Measurements from ENCODE around the gene CCNJL. TPM values are rescaled to one million over a fixed set of nuclear protein-coding genes. Genes with fewer than 3 reads are reported as not detected.

Gene CCNJL
- total RNA-seq, 1 donor from 2014 or later = 29.0 TPM

DNA sequence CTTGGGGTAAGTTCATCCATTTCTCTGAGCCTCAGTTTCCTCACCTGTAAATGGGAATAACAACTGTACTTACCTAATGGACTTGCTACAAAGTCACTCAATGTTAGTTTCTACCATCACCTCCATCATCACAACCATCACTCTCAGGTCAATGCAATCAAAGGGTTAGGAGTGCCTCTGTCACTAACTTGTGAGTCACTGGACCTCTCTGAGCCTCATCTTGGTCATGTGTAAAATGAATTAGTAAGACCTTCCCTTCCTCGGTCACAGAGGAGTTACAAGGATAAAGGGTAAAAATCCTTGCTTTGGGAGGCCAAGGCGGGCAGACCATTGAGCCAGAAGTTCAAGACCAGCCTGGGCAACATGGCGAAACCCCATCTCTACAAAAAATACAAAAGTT, 70.2 kb downstream of the CCNJL start:
- no peak for DNase-seq (ENCODE audit: low spot score, unreplicated experiment)
- Mint-ChIP-seq H3K36me3 (ENCODE audit: insufficient read depth) (no peaks in the 10 kb centered on the region), H3K27ac (no peak overlapping the region), H3K27me3 (no peaks in the 10 kb centered on the region), H3K4me1 (ENCODE audit: low read depth) (peaks cover 6% of the 10 kb centered on the region), H3K9me3 (ENCODE audit: low read depth) (no peaks in the 10 kb centered on the region), H3K4me3 (ENCODE audit: low read depth) (no peak overlapping the region)
- TF ChIP-seq, protein P1, sequence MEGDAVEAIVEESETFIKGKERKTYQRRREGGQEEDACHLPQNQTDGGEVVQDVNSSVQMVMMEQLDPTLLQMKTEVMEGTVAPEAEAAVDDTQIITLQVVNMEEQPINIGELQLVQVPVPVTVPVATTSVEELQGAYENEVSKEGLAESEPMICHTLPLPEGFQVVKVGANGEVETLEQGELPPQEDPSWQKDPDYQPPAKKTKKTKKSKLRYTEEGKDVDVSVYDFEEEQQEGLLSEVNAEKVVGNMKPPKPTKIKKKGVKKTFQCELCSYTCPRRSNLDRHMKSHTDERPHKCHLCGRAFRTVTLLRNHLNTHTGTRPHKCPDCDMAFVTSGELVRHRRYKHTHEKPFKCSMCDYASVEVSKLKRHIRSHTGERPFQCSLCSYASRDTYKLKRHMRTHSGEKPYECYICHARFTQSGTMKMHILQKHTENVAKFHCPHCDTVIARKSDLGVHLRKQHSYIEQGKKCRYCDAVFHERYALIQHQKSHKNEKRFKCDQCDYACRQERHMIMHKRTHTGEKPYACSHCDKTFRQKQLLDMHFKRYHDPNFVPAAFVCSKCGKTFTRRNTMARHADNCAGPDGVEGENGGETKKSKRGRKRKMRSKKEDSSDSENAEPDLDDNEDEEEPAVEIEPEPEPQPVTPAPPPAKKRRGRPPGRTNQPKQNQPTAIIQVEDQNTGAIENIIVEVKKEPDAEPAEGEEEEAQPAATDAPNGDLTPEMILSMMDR (IDR thresholded peaks at IDR 0.05; ENCODE audit: unreplicated experiment) = no peak

GRCh38 chr5:160240350-160240749, 72.0 kb downstream of the CCNJL start:
- Mint-ChIP-seq H3K36me3 (ENCODE audit: insufficient read depth) (no peaks in the 10 kb centered on the region), H3K4me1 (ENCODE audit: low read depth) (peaks cover 6% of the 10 kb centered on the region), H3K4me3 (ENCODE audit: low read depth) (no peak overlapping the region), H3K9me3 (ENCODE audit: low read depth) (no peaks in the 10 kb centered on the region), H3K27me3 (no peaks in the 10 kb centered on the region), H3K27ac (peak overlapping the region; percentile 61)
- DNase-seq (ENCODE audit: low spot score, unreplicated experiment) = no peak
- TF ChIP-seq, protein P1 (IDR thresholded peaks at IDR 0.05; ENCODE audit: unreplicated experiment) = no peak

DNA sequence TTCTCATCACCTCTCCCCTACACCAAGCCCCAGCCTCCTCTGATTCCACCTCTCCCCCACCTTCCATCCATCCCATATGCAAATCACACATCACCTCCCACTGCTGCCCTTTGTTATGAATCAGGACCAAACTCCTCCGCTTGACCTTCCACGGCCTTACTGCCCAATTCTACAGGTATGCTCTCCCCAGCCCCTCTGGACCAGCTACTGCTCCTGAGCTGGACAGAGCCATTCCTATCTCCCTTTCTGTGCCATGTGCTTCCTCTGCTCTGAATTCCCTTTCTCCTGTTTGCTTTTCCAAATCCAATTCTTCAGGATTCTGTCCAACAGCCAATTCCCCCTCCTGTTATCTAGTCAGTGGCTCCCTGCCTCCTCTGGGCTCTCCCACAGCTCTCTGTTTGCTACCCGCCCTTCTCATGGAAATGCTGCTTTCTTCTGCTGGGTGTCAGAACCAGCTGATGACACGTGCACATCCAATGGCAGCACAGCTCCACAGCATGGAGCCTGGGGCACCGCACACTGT, 74.7 kb downstream of the CCNJL start:
- H3K9me3 Mint-ChIP-seq (ENCODE audit: low read depth) = no peaks in the 10 kb centered on the region
- H3K4me1 Mint-ChIP-seq (ENCODE audit: low read depth) = peaks cover 6% of the 10 kb centered on the region
- no peaks in the 10 kb centered on the region for H3K36me3 Mint-ChIP-seq (ENCODE audit: insufficient read depth)
- DNase-seq (ENCODE audit: low spot score, unreplicated experiment) = no peak
- no peaks in the 10 kb centered on the region for H3K27me3 Mint-ChIP-seq
- H3K27ac Mint-ChIP-seq = no peak overlapping the region
- TF ChIP-seq, protein P1 (IDR thresholded peaks at IDR 0.05; ENCODE audit: unreplicated experiment) = no peak
- no peak overlapping the region for H3K4me3 Mint-ChIP-seq (ENCODE audit: low read depth)

DNA sequence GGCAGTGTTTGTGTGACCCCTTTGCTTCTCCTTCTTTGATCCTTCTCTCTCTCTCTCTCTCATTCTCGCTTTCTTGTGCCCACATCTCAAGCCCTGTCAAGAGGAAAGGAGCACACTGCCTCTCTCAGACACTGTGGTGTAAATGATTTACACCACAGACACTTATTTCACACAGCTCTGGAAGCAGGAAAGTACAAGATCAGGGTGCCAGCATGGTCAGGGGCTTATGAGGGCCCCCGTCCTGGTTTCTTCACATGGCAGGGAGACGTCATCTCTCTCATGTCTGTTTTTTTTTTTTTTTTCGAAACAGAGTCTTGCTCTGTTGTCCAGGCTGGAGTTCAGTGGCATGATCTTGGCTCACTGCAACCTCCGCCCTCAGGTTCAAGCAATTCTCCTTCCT, 76.6 kb downstream of the CCNJL start:
- peak overlapping the region; percentile 22 for H3K27ac Mint-ChIP-seq
- H3K4me3 Mint-ChIP-seq (ENCODE audit: low read depth) = no peak overlapping the region
- peaks cover 6% of the 10 kb centered on the region for H3K4me1 Mint-ChIP-seq (ENCODE audit: low read depth)
- TF ChIP-seq, protein P1 (IDR thresholded peaks at IDR 0.05; ENCODE audit: unreplicated experiment) = no peak
- H3K9me3 Mint-ChIP-seq (ENCODE audit: low read depth) = no peaks in the 10 kb centered on the region
- no peaks in the 10 kb centered on the region for H3K36me3 Mint-ChIP-seq (ENCODE audit: insufficient read depth)
- H3K27me3 Mint-ChIP-seq = no peaks in the 10 kb centered on the region
- no peak for DNase-seq (ENCODE audit: low spot score, unreplicated experiment)

DNA sequence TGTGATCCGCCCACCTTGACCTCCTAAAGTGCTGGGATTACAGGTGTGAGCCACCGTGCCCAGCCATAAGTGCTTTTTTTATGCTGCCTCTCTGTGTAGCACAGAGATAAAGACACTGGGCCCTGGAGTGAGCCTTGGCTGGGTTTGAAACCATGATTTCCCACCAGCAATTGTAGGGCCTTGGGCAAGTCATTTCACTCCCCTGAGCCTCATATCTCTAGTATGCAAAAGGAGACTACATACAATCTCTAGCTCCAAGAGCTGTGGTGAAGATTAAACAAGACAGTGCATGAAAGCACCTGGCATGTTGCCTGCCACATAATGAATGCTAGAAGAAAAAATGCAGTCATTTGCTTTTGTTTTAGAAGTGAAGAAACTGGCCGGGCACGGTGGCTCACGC, 79.1 kb downstream of the CCNJL start:
- Mint-ChIP-seq H3K4me3 (ENCODE audit: low read depth) (no peak overlapping the region), H3K36me3 (ENCODE audit: insufficient read depth) (no peaks in the 10 kb centered on the region), H3K27ac (no peak overlapping the region), H3K4me1 (ENCODE audit: low read depth) (no peaks in the 10 kb centered on the region), H3K9me3 (ENCODE audit: low read depth) (no peaks in the 10 kb centered on the region), H3K27me3 (no peaks in the 10 kb centered on the region)
- DNase-seq (ENCODE audit: low spot score, unreplicated experiment) = no peak
- TF ChIP-seq, protein P1 (IDR thresholded peaks at IDR 0.05; ENCODE audit: unreplicated experiment) = no peak
